Spleen (tissue), 11 donors: Measurements from ENCODE around the gene EMX1. TPM values are rescaled to one million over a fixed set of nuclear protein-coding genes. Genes with fewer than 3 reads are reported as not detected.

Experiments used
- DNase-seq: peaks from one replicate; pipeline ENCODE4 v3.0.0-alpha.2; 2020
- H3K27ac ChIP-seq, 8 donors: fragments of 200-600 bp; sonication (generic) in 7 of 8; 1 replicate in 4 of 8; 2 replicates in 4 of 8; pipeline versions ENCODE4 v1.5.0 to v1.8.0; 2016 to 2021; ENCODE audit warnings: inconsistent platforms in 4 of 8, mild to moderate bottlenecking in 4 of 8, moderate library complexity in 1 of 8
- H3K27me3 ChIP-seq, 7 donors: fragments of 200-600 bp; sonication (generic) in 6 of 7; replicated peaks in 1 of 7; 1 replicate in 4 of 7; 2 replicates in 3 of 7; pipeline versions ENCODE4 v1.5.0 to v1.8.0; 2016 to 2021; ENCODE audit warnings: inconsistent platforms in 3 of 7, mild to moderate bottlenecking in 1 of 7
- H3K36me3 ChIP-seq, 6 donors: fragments of 200-600 bp; sonication (generic) in 5 of 6; 1 replicate in 4 of 6; 2 replicates in 2 of 6; pipeline versions ENCODE4 v1.5.0 to v1.8.0; 2016 to 2021; ENCODE audit warnings: inconsistent platforms in 2 of 6
- H3K4me1 ChIP-seq, 6 donors: fragments of 200-600 bp; sonication (generic) in 5 of 6; 1 replicate in 3 of 6; 2 replicates in 3 of 6; pipeline versions ENCODE4 v1.5.0 to v1.8.0; 2016 to 2021; ENCODE audit warnings: inconsistent platforms in 3 of 6
- H3K4me3 ChIP-seq, 8 donors: fragments of 200-600 bp; sonication (generic) in 7 of 8; 1 replicate in 4 of 8; 2 replicates in 4 of 8; pipeline versions ENCODE4 v1.5.0 to v1.8.0; 2016 to 2021; ENCODE audit warnings: inconsistent platforms in 4 of 8, mild to moderate bottlenecking in 4 of 8, moderate library complexity in 2 of 8
- H3K9me3 ChIP-seq, 8 donors: fragments of 200-600 bp; sonication (generic) in 7 of 8; 1 replicate in 4 of 8; 2 replicates in 4 of 8; pipeline versions ENCODE4 v1.5.0 to v1.8.0; 2016 to 2021; ENCODE audit warnings: inconsistent platforms in 4 of 8
- CTCF ChIP-seq, 11 experiments: fragments of 200-600 bp in 7 of 11; fragments of 450-650 bp in 4 of 11; sonication (generic) in 4 of 11; IDR thresholded peaks in 8 of 11; conservative IDR thresholded peaks in 3 of 11; 1 replicate in 7 of 11; 2 replicates in 4 of 11; pipeline versions ENCODE4 v1.4.0 to v1.8.0; 2016 to 2021; ENCODE audit warnings: antibody characterized with exemption in 11 of 11, inconsistent platforms in 4 of 11, mild to moderate bottlenecking in 1 of 11
- POLR2A ChIP-seq, 3 donors: fragments of 450-650 bp; IDR thresholded peaks; one replicate each; pipeline ENCODE4 v1.5.1; 2017; ENCODE audit warnings: antibody characterized with exemption in 3 of 3, mild to moderate bottlenecking in 1 of 3
- POLR2AphosphoS5 ChIP-seq, 3 donors: sonication (generic); formaldehyde crosslinking; IDR thresholded peaks; one replicate each; pipeline ENCODE4 v1.5.1; 2017; ENCODE audit warnings: antibody characterized with exemption in 3 of 3
- WGBS, 5 donors: extraction: QIAGEN DNeasy Blood & Tissue Kit in 3 of 5; methylation state at CpG; one replicate each; pipeline versions ENCODE4 v1.1.5 to v1.1.7; 2013 to 2018; 5-methylcytosine and 5-hydroxymethylcytosine counted together
- intact Hi-C: fragments of 100-400 bp; cut with DNase I; formaldehyde crosslinking; loops from one replicate; pipeline ENCODE4 v1.15.0; 2023; ENCODE audit warnings: low total_unique reads
- polyA plus RNA-seq, 3 donors: library from polyadenylated mRNA; stranded (reverse); fragments of 200-250 nt; gene quantifications; one replicate each; pipeline ENCODE4 v1.2.1, GENCODE V29; 2013
- total RNA-seq, 7 donors: library from RNA; depleted of rRNA in 3 of 7; stranded (reverse); fragments of >200 nt in 3 of 7; fragmentation: NEBNext Ultra II Directional in 4 of 7; extraction: Animal tissue kit (Norgen Biotek cat#: 25700) in 4 of 7; gene quantifications; one replicate each; pipeline versions ENCODE4 v1.1.0 to v1.2.1, GENCODE V29; 2016 to 2021
- donor health status: healthy with polysubstance abuse.
- donor health status: DM: no; HTN: no; CAD: no; lungs with moderate emphysema.
- donor health status: DM: no; HTN: no; CAD: no.
- donor health status: Bipolar disorder and iron deficiency.
- donor health status: healthy.
- donor health status: DM: no; HTN: no; CAD: no.
- donor health status: DM: yes; HTN: yes; CAD: no.

Gene EMX1
- total and polyA plus RNA-seq, 10 donors = not detected

- Histone ChIP-seq H3K27ac (peak overlapping the region in 7 of 8 donors; percentile 65 to 85 (median 80)), H3K4me3 (peak overlapping the region; percentile 49 to 91 (median 68)), H3K36me3 (peaks cover 0 to 5% (median 0%) of the 10 kb centered on the region in 6 donors), H3K4me1 (peaks cover 5 to 36% (median 24%) of the 10 kb centered on the region in 6 donors), H3K27me3 (peaks cover 0 to 81% (median 17%) of the 10 kb centered on the region in 7 donors), H3K9me3 (no peaks in the 10 kb centered on the region)
- TF ChIP-seq POLR2AphosphoS5 (IDR thresholded peaks at IDR 0.05) = no peak
- TF ChIP-seq CTCF (IDR thresholded peaks at IDR 0.05 in 8 of 11, conservative IDR thresholded peaks at IDR 0.05 in 3 of 11) = no peak
- TF ChIP-seq POLR2A (IDR thresholded peaks at IDR 0.05) = no peak
- no peak for DNase-seq
- intact Hi-C loops = no loop called here
- 50 to 59% (median 55%) methylated on average over 7 of the region's 7 CpGs for WGBS, 5 donors
Measured at GRCh38 chr2:72886505-72887031, 30.8 kb upstream of the EMX1 start.

GRCh38 chr2:72887032-72887739 lies 30.1 kb upstream of the EMX1 start, which contains the start of gene SPR:
SPR (plus strand) TSS chr2:72887408; CDS start chr2:72887433, 25 bp downstream.
- TF ChIP-seq POLR2A (IDR thresholded peaks at IDR 0.05) (no peak), POLR2AphosphoS5 (IDR thresholded peaks at IDR 0.05) (peak in 2 of 3 donors; percentile 35 to 58)
- H3K36me3 ChIP-seq = peaks cover 0 to 11% (median 0%) of the 10 kb centered on the region in 6 donors
- H3K4me1 ChIP-seq = peaks cover 5 to 39% (median 24%) of the 10 kb centered on the region in 6 donors
- WGBS, 5 donors = 1 to 6% (median 1%) methylated on average over 14 to 76 of the region's 76 CpGs
- H3K27ac ChIP-seq = peak within 1 kb of the TSS in 7 of 8 donors; percentile 65 to 85 (median 80)
- H3K9me3 ChIP-seq = no peaks in the 10 kb centered on the region
- peak; percentile 89 for DNase-seq
- H3K27me3 ChIP-seq = peaks cover 0 to 85% (median 17%) of the 10 kb centered on the region in 7 donors
- intact Hi-C loops = no loop called here
- peak within 1 kb of the TSS; percentile 49 to 91 (median 68) for H3K4me3 ChIP-seq

- WGBS, 5 donors = 7 to 17% (median 10%) methylated on average over 11 to 21 of the region's 21 CpGs
- peaks cover 0 to 84% (median 17%) of the 10 kb centered on the region in 7 donors for H3K27me3 ChIP-seq
- H3K27ac ChIP-seq = peak overlapping the region in 7 of 8 donors; percentile 65 to 85 (median 80)
- H3K4me1 ChIP-seq = peaks cover 5 to 44% (median 24%) of the 10 kb centered on the region in 6 donors
- TF ChIP-seq POLR2A (IDR thresholded peaks at IDR 0.05) = no peak
- peak in 10 of 11 experiments; percentile 22 to 87 (median 79) for TF ChIP-seq CTCF (IDR thresholded peaks at IDR 0.05 in 8 of 11, conservative IDR thresholded peaks at IDR 0.05 in 3 of 11)
- H3K4me3 ChIP-seq = peak overlapping the region; percentile 49 to 91 (median 68)
- DNase-seq = peak; percentile 86
- no peaks in the 10 kb centered on the region for H3K9me3 ChIP-seq
- H3K36me3 ChIP-seq = peaks cover 0 to 12% (median 0%) of the 10 kb centered on the region in 6 donors
- intact Hi-C loops = no loop called here
Measured at GRCh38 chr2:72887740-72888437, 29.4 kb upstream of the EMX1 start.

DNA sequence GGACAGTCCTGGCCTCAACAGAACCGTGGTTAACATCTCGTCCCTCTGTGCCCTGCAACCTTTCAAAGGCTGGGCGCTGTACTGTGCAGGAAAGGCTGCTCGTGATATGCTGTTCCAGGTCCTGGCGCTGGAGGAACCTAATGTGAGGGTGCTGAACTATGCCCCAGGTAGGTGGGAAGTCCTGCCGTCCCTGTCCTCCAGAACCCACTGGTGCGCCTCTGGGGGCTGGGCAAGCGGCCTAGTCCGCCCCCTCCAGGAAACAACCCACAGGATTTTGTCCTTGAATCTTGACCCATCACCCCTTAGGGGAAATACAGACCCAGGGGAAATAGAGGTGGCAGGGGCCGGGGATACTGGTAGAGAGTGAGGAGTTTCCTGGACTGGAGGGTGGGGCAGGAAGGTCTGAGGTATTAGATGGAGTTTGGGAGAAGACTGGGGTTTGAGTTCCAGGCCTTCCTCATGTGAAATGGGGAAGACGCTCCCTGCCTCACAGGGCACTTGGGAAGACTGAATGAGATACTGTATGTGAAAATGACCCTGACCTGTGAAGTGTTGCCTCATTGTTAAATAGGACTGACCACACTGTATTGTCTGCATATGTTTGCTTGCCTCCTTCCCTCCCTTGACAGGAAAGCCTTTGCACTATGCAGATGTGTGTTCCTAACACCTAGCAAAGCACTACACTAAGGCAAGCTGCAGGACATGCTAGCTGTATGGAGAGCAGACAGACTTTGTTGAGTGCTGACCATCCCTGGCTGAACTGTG lies 28.7 kb upstream of the EMX1 start:
- Histone ChIP-seq H3K36me3 (peaks cover 0 to 12% (median 0%) of the 10 kb centered on the region in 6 donors), H3K9me3 (no peaks in the 10 kb centered on the region), H3K4me3 (peak overlapping the region in 4 of 8 donors; percentile 59 to 91 (median 72)), H3K27ac (peak overlapping the region in 1 of 8 donors; percentile 80), H3K4me1 (peaks cover 5 to 45% (median 24%) of the 10 kb centered on the region in 6 donors), H3K27me3 (peaks cover 0 to 83% (median 17%) of the 10 kb centered on the region in 7 donors)
- no peak for DNase-seq
- 71 to 90% (median 75%) methylated on average over 11 of the region's 11 CpGs for WGBS, 5 donors
- intact Hi-C loops = no loop called here
- TF ChIP-seq POLR2A (IDR thresholded peaks at IDR 0.05) = no peak
- TF ChIP-seq CTCF (IDR thresholded peaks at IDR 0.05 in 8 of 11, conservative IDR thresholded peaks at IDR 0.05 in 3 of 11) = no peak
- no peak for TF ChIP-seq POLR2AphosphoS5 (IDR thresholded peaks at IDR 0.05)
